ENCODE data around the gene PROSER1. TPM values are rescaled to one million over a fixed set of nuclear protein-coding genes. Genes with fewer than 3 reads are reported as not detected.

PROSER1 gene
- total and polyA plus RNA-seq, 9 of the 15 experiments (the other 6 are each of a cell fraction or from before 2014, with no cell fraction given), result 9.2 to 36.2 (median 10.4) TPM

- no peak for TF ChIP-seq ZNF407 (IDR thresholded peaks at IDR 0.05; ENCODE audit: low read depth)
- TF ChIP-seq ZSCAN32 (CRISPR knock-in tag; IDR thresholded peaks at IDR 0.05), result no peak
- TF ChIP-seq JUNB (CRISPR knock-in tag; conservative IDR thresholded peaks at IDR 0.05), result no peak
- TF ChIP-seq CGGBP1 (CRISPR knock-in tag; IDR thresholded peaks at IDR 0.05), result no peak
- TF ChIP-seq MCM2 (IDR thresholded peaks at IDR 0.05; ENCODE audit: low read depth), result no peak
- TF ChIP-seq FUS (optimal IDR thresholded peaks at IDR 0.05; ENCODE audit: low read depth, low read length), result peak; percentile 24
- TF ChIP-seq ZNF184 (CRISPR knock-in tag; IDR thresholded peaks at IDR 0.05), result no peak
- no peak for TF ChIP-seq IFI16 (CRISPR knock-in tag; IDR thresholded peaks at IDR 0.05)
- TF ChIP-seq PHTF2 (CRISPR knock-in tag; IDR thresholded peaks at IDR 0.05), result no peak
- TF ChIP-seq TCFL5 (CRISPR knock-in tag; conservative IDR thresholded peaks at IDR 0.05), result no peak
- TF ChIP-seq GABPA (tag; conservative IDR thresholded peaks at IDR 0.05; ENCODE audit: low read depth), result peak; percentile 88; the same call in 1 of the 2 replicates
- no peak for TF ChIP-seq LEF1 (IDR thresholded peaks at IDR 0.05)
- TF ChIP-seq ZNF76 (CRISPR knock-in tag; IDR thresholded peaks at IDR 0.05; ENCODE audit: borderline replicate concordance), result no peak
- no peak for TF ChIP-seq ZNF778 (CRISPR knock-in tag; IDR thresholded peaks at IDR 0.05)
- no peak for TF ChIP-seq DNMT1 (IDR thresholded peaks at IDR 0.05)
- TF ChIP-seq ZNF212 (CRISPR knock-in tag; IDR thresholded peaks at IDR 0.05), result no peak
- TF ChIP-seq EGR1 (conservative IDR thresholded peaks at IDR 0.05), result no peak
- TF ChIP-seq RHOXF2B (CRISPR knock-in tag; conservative IDR thresholded peaks at IDR 0.05), result no peak
- no peak for TF ChIP-seq CHCHD3 (CRISPR knock-in tag; IDR thresholded peaks at IDR 0.05)
- TF ChIP-seq UBTF (IDR thresholded peaks at IDR 0.05; ENCODE audit: borderline replicate concordance in 1 of 2, low read depth in 2 of 2, low read length in 2 of 2), result peak; percentile 71 to 79; a peak in 2 of 4 replicates
- no peak for TF ChIP-seq RUNX1 (IDR thresholded peaks at IDR 0.05; ENCODE audit: low read depth)
Measured at GRCh38 chr13:39037410-39037879, 444 bp downstream of the PROSER1 start (continued).
